C4-2B (cell line): ENCODE results near the gene NAPG.
"Not testable (repeated sequence)": the region's sequence is repeated elsewhere in the genome, so short reads cannot be mapped to it uniquely, and the experiment has no call there.

Experiments
- H3K27ac ChIP-seq: fragments of 450-650 bp; 2 replicates; pipeline ENCODE4 v1.5.1; 2017
- CTCF ChIP-seq: fragments of 450-650 bp; conservative IDR thresholded peaks from 2 replicates; pipeline ENCODE4 v1.5.1; 2017; ENCODE audit warnings: mild to moderate bottlenecking
- ZFX ChIP-seq: fragments of 450-650 bp; IDR thresholded peaks from 2 replicates; pipeline ENCODE4 v1.6.1; 2017

Gene NAPG

GRCh38 chr18:10546557-10547300, 20.9 kb downstream of the NAPG start:
- TF ChIP-seq CTCF, result no peak
- TF ChIP-seq ZFX, result no peak
- no peak overlapping the region for H3K27ac ChIP-seq

GRCh38 chr18:10552226-10552625, 26.4 kb downstream of the NAPG start:
- TF ChIP-seq CTCF, result no peak
- no peak for TF ChIP-seq ZFX

GRCh38 chr18:10556251-10556650, 30.4 kb downstream of the NAPG start:
- H3K27ac ChIP-seq, result not testable (repeated sequence)

More at GRCh38 chr18:10552226-10552625, 26.4 kb downstream of the NAPG start:
- no peak overlapping the region for H3K27ac ChIP-seq

- no peak overlapping the region for H3K27ac ChIP-seq
- no peak for TF ChIP-seq CTCF
- TF ChIP-seq ZFX, result no peak
Measured at GRCh38 chr18:10557085-10557677, 31.4 kb downstream of the NAPG start.

- TF ChIP-seq ZFX, result no peak
- no peak for TF ChIP-seq CTCF
Measured at GRCh38 chr18:10558243-10558966, 32.6 kb downstream of the NAPG start.

GRCh38 chr18:10558967-10559298, 33.1 kb downstream of the NAPG start:
- no peak overlapping the region for H3K27ac ChIP-seq
- TF ChIP-seq ZFX (no peak), CTCF (no peak)

More at GRCh38 chr18:10558243-10558966, 32.6 kb downstream of the NAPG start:
- H3K27ac ChIP-seq, result no peak overlapping the region

- TF ChIP-seq ZFX, result no peak
- TF ChIP-seq CTCF, result no peak
- peak overlapping the region; percentile 22; the same call in 1 of the 2 replicates for H3K27ac ChIP-seq
Measured at GRCh38 chr18:10559553-10560451, 34.0 kb downstream of the NAPG start.
